ENCODE data around the gene CNTNAP2. TPM values are rescaled to one million over a fixed set of nuclear protein-coding genes. Genes with fewer than 3 reads are reported as not detected.

The CNTNAP2 gene
- total and polyA plus RNA-seq, 2 of the 4 experiments (the other 2 are of a cell fraction), result not detected

DNA sequence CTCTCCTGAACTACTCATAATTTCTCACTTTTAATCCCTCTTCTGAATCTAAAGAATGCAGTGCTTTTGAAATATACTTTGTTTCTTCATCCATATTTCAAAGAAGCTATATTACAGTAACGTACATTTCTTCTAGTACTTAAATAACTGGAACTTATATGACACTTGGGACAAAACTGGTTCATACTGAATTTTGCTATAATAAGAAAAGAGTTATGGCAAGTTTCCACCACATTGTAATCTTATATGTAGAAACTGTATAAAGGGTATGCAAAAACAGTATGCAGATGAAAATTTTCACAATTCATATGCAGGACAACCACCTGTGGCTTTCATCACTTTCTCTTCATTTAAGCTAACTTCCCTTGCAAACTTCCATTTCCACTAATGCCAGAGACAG lies 785.7 kb downstream of the CNTNAP2 start:
- peaks cover 11% of the 10 kb centered on the region for H3K9me3 ChIP-seq (ENCODE audit: control insufficient read depth, insufficient read depth, low read length)
- no peak overlapping the region for H2AK5ac ChIP-seq (ENCODE audit: low read depth, low read length)
- no peaks in the 10 kb centered on the region for H3K9me1 ChIP-seq (ENCODE audit: insufficient read depth, low read length)
- H3K27ac ChIP-seq (ENCODE audit: insufficient read depth, low read length), result no peak overlapping the region
- in situ Hi-C loops (cut with MboI; ENCODE audit: low sequenced_read_pairs) (no loop called here), intact Hi-C loops (cut with micrococcal nuclease) (no loop called here), dilution Hi-C loops (cut with HindIII; ENCODE audit: low sequenced_read_pairs, unreplicated experiment) (no loop called here)
- no peak overlapping the region for H3K56ac ChIP-seq (ENCODE audit: extremely low read depth, insufficient read depth, low read length)
- BruUV-seq (replicated peaks), result no TSS peak
- ChIA-PET POLR2A (ENCODE audit: unreplicated experiment) (no interaction called here), CTCF (no interaction called here)
- no peak overlapping the region for H3K18ac ChIP-seq (ENCODE audit: low read depth, low read length)
- no peak for DNase-seq
- H2AFZ ChIP-seq (replicated peaks; ENCODE audit: low read length, poor library complexity), result no peak overlapping the region
- no peaks in the 10 kb centered on the region for H3K36me3 ChIP-seq (ENCODE audit: control insufficient read depth, insufficient read depth, low read length)
- H2BK5ac ChIP-seq (ENCODE audit: low read depth, low read length, poor library complexity, severe bottlenecking), result no peak overlapping the region
- no peak overlapping the region for H3K4me2 ChIP-seq (ENCODE audit: low read depth, low read length)
- H3K23ac ChIP-seq (ENCODE audit: low read depth, low read length), result no peak overlapping the region
- no peak overlapping the region for H3K4me3 ChIP-seq (ENCODE audit: insufficient read depth, low read depth, low read length)
- no peak overlapping the region for H3K9ac ChIP-seq (ENCODE audit: low read depth, low read length)
- H4K8ac ChIP-seq (ENCODE audit: low read depth in 2 of 2, low read length in 2 of 2), result no peak overlapping the region
- no peak overlapping the region for H3K4ac ChIP-seq (ENCODE audit: low read depth, low read length)
- no peak for TF ChIP-seq FOS (IDR thresholded peaks at IDR 0.05; ENCODE audit: low read depth, low read length)
- no peak for TF ChIP-seq NFE2L2 (IDR thresholded peaks at IDR 0.05; ENCODE audit: low read depth, low read length)
- no peaks in the 10 kb centered on the region for H3K79me1 ChIP-seq (ENCODE audit: low read depth in 1 of 2, low read length in 2 of 2)
- H3K27me3 ChIP-seq (ENCODE audit: control insufficient read depth, insufficient read depth, low read length), result no peaks in the 10 kb centered on the region
- H2AK9ac ChIP-seq (replicated peaks; ENCODE audit: low read depth, low read length, poor library complexity), result no peak overlapping the region
- no peak overlapping the region for H4K91ac ChIP-seq (ENCODE audit: insufficient read depth, low read depth, low read length)
- WGBS, 2 experiments (ENCODE audit: extremely low coverage in 2 of 2, insufficient read length in 1 of 2), result no CpG with 5 or more reads among the region's 1 CpG
- H3K4me1 ChIP-seq (ENCODE audit: control insufficient read depth, insufficient read depth, low read length), result no peaks in the 10 kb centered on the region
- H2BK20ac ChIP-seq (ENCODE audit: low read depth, low read length), result no peak overlapping the region
- no peak overlapping the region for H4K5ac ChIP-seq (ENCODE audit: low read depth, low read length)
- H2BK15ac ChIP-seq (ENCODE audit: low read depth, low read length), result no peak overlapping the region
- H4K20me1 ChIP-seq (ENCODE audit: insufficient read depth, low read length), result no peaks in the 10 kb centered on the region
- ATAC-seq (ENCODE audit: low read depth), result no peak
- no peak overlapping the region for H3K14ac ChIP-seq (replicated peaks; ENCODE audit: low read depth, low read length)
- H2BK120ac ChIP-seq (ENCODE audit: low read depth, low read length), result no peak overlapping the region
